T-cell (primary cell): ENCODE data around the gene TSHR. TPM values are rescaled to one million over a fixed set of nuclear protein-coding genes. Genes with fewer than 3 reads are reported as not detected.

Experiments used
- ATAC-seq, 4 experiments: fragments of 200-7000 bp in 3 of 4; fragments of 150-1000 bp in 1 of 4; cut with Tn5 transposase; replicated peaks in 1 of 4; 1 replicate in 3 of 4; 2 replicates in 1 of 4; pipeline ENCODE4 v1.10.0; 2021; ENCODE audit warnings: moderate library complexity in 3 of 4, mild to moderate bottlenecking in 2 of 4, moderate number of reproducible peaks in 1 of 4
- CTCF ChIA-PET, 2 donors: fragments of 300-600 bp; sonication (Branson Sonifier 250); formaldehyde crosslinking; loops; one replicate each; lab custom pipeline; 2022; ENCODE audit warnings: antibody characterized with exemption in 2 of 2; lab: Charles Lee
- POLR2A ChIA-PET, 2 donors: fragments of 300-600 bp; sonication (Branson Sonifier 250); formaldehyde crosslinking; loops; one replicate each; lab custom pipeline; 2022; ENCODE audit warnings: antibody characterized with exemption in 2 of 2; lab: Charles Lee
- DNase-seq, 35 experiments: peaks; one replicate each; pipeline versions ENCODE4 v3.0.0 to v3.0.0-alpha.2; 2013 to 2023
- H3K27ac ChIP-seq: one replicate; pipeline ENCODE4 v1.5.1; 2013; ENCODE audit warnings: low read length
- H3K27me3 ChIP-seq, 2 experiments: replicated peaks in 1 of 2; 1 replicate in 1 of 2; 2 replicates in 1 of 2; pipeline versions ENCODE4 v1.6.1 to v1.7.0; 2013; ENCODE audit warnings: low read length in 1 of 2, mixed read lengths in 1 of 2; ENCODE audit not compliant: control insufficient read depth in 2 of 2, insufficient read depth in 2 of 2; ENCODE audit errors: extremely low read depth in 1 of 2
- H3K36me3 ChIP-seq, 2 donors: 1 replicate in 1 of 2; 2 replicates in 1 of 2; pipeline versions ENCODE4 v1.6.1 to v1.7.0; 2013; ENCODE audit warnings: low read length in 1 of 2; ENCODE audit not compliant: control insufficient read depth in 2 of 2, insufficient read depth in 1 of 2; ENCODE audit errors: extremely low read depth in 1 of 2
- H3K4me1 ChIP-seq, 2 experiments: 1 replicate in 1 of 2; 2 replicates in 1 of 2; pipeline versions ENCODE4 v1.6.1 to v1.7.0; 2013; ENCODE audit warnings: low read length in 2 of 2, mixed read lengths in 1 of 2; ENCODE audit not compliant: insufficient read depth in 2 of 2, control insufficient read depth in 1 of 2; ENCODE audit errors: extremely low read depth in 1 of 2
- H3K4me3 ChIP-seq, 2 donors: 1 replicate in 1 of 2; 2 replicates in 1 of 2; pipeline versions ENCODE4 v1.5.1 to v1.7.0; 2013; ENCODE audit warnings: mild to moderate bottlenecking in 2 of 2, low read length in 1 of 2, moderate library complexity in 1 of 2; ENCODE audit not compliant: control insufficient read depth in 1 of 2; ENCODE audit errors: extremely low read depth in 1 of 2
- H3K9me3 ChIP-seq: 2 replicates; pipeline ENCODE4 v1.7.0; 2013
- H3K27ac Mint-ChIP-seq, 2 donors: one replicate each; pipeline ENCODE4 v1.8.0; 2020 to 2021; ENCODE audit warnings: mild to moderate bottlenecking in 2 of 2, mixed read lengths in 2 of 2
- H3K27me3 Mint-ChIP-seq, 2 donors: one replicate each; pipeline ENCODE4 v1.8.0; 2021 to 2022; ENCODE audit warnings: mixed read lengths in 2 of 2
- H3K36me3 Mint-ChIP-seq: one replicate; pipeline ENCODE4 v1.8.0; 2021; ENCODE audit warnings: mixed read lengths
- H3K4me1 Mint-ChIP-seq, 3 donors: one replicate each; pipeline ENCODE4 v1.8.0; 2020 to 2022; ENCODE audit warnings: mixed read lengths in 3 of 3, mild to moderate bottlenecking in 1 of 3
- H3K4me3 Mint-ChIP-seq, 3 donors: one replicate each; pipeline ENCODE4 v1.8.0; 2020 to 2022; ENCODE audit warnings: mild to moderate bottlenecking in 3 of 3, mixed read lengths in 3 of 3, moderate library complexity in 3 of 3
- H3K9me3 Mint-ChIP-seq, 3 donors: one replicate each; pipeline ENCODE4 v1.8.0; 2020 to 2022; ENCODE audit warnings: mixed read lengths in 3 of 3
- WGBS: methylation state at CpG from one replicate; pipeline ENCODE4 v1.1.5; 2013; ENCODE audit warnings: missing lambda C conversion rate; ENCODE audit not compliant: insufficient coverage; 5-methylcytosine and 5-hydroxymethylcytosine counted together
- total RNA-seq, 35 experiments: library from RNA in 6 of 35; stranded (reverse) in 6 of 35; fragments of 120-200 nt in 1 of 35; gene quantifications; one replicate each; pipeline versions ENCODE4 v1.2.1 to v1.2.4 and lab custom pipeline; 2013 to 2026

The TSHR gene
- total RNA-seq, 5 donors from 2014 or later (not counting 1 experiment from before 2014, with no cell fraction given), result 0.25 to 1.7 (median 0.86) TPM

GRCh38 chr14:80954687-80955299 is 628 bp upstream of the TSHR start:
- WGBS, result under 1% methylated on average over 27 of the region's 29 CpGs
- peak; percentile 40 to 84 (median 64) for DNase-seq
- Mint-ChIP-seq H3K9me3 (no peaks in the 10 kb centered on the region), H3K27me3 (no peaks in the 10 kb centered on the region), H3K4me3 (peak overlapping the region; percentile 87 to 98 (median 88)), H3K27ac (peak overlapping the region; percentile 25 to 37), H3K4me1 (peaks cover 35 to 46% (median 43%) of the 10 kb centered on the region in 3 donors), H3K36me3 (no peaks in the 10 kb centered on the region)
- ChIA-PET CTCF (interaction anchor here (0.6 to 5.0 kb wide), 7 partner anchors 13 to 219 kb away, joined by 3 to 85 read pairs (median 6); partner anchors contain the start of gene CEP128 (in 1 of the 2)), POLR2A (interaction anchor here in 1 of 2 donors (1.0 kb wide), 1 partner anchor 12 kb away, joined by 5 read pairs; no protein-coding TSS in a partner anchor)
- Histone ChIP-seq H3K36me3 (no peaks in the 10 kb centered on the region), H3K27ac (no peak overlapping the region), H3K9me3 (no peaks in the 10 kb centered on the region), H3K27me3 (peaks cover 0 to 10% of the 10 kb centered on the region in 2 experiments), H3K4me3 (peak overlapping the region; percentile 69 to 97), H3K4me1 (peaks cover 16 to 19% of the 10 kb centered on the region in 2 experiments)
- peak; percentile 66 to 72 (median 70) for ATAC-seq

- Histone ChIP-seq H3K27ac (no peak overlapping the region), H3K36me3 (no peaks in the 10 kb centered on the region), H3K4me1 (peaks cover 20 to 23% of the 10 kb centered on the region in 2 experiments), H3K4me3 (no peak overlapping the region), H3K9me3 (no peaks in the 10 kb centered on the region), H3K27me3 (peaks cover 0 to 10% of the 10 kb centered on the region in 2 experiments)
- DNase-seq, result no peak
- POLR2A ChIA-PET, result interaction anchor here in 1 of 2 donors (1.0 kb wide), 1 partner anchor 14 kb away, joined by 5 read pairs; no protein-coding TSS in a partner anchor
- no peak overlapping the region for H3K27ac Mint-ChIP-seq
- no CpG with 5 or more reads among the region's 2 CpGs for WGBS
- no peak for ATAC-seq
- CTCF ChIA-PET, result interaction anchor here (0.6 to 5.0 kb wide), 12 partner anchors 15 to 1995 kb away, joined by 3 to 85 read pairs (median 4); partner anchors contain the start of gene CEP128 (in 1 of the 2)
- no peaks in the 10 kb centered on the region for H3K36me3 Mint-ChIP-seq
- H3K4me1 Mint-ChIP-seq, result peaks cover 43 to 52% (median 49%) of the 10 kb centered on the region in 3 donors
- no peaks in the 10 kb centered on the region for H3K9me3 Mint-ChIP-seq
- no peaks in the 10 kb centered on the region for H3K27me3 Mint-ChIP-seq
- H3K4me3 Mint-ChIP-seq, result peak overlapping the region; percentile 45 to 98 (median 87)
Measured at GRCh38 chr14:80956102-80956501, 681 bp downstream of the TSHR start.

- Histone ChIP-seq H3K27me3 (peaks cover 0 to 10% of the 10 kb centered on the region in 2 experiments), H3K36me3 (no peaks in the 10 kb centered on the region), H3K9me3 (no peaks in the 10 kb centered on the region), H3K27ac (no peak overlapping the region), H3K4me1 (peaks cover 20 to 23% of the 10 kb centered on the region in 2 experiments), H3K4me3 (no peak overlapping the region)
- H3K36me3 Mint-ChIP-seq, result no peaks in the 10 kb centered on the region
- ATAC-seq (no peak), DNase-seq (no peak)
- H3K27me3 Mint-ChIP-seq, result no peaks in the 10 kb centered on the region
- 86% methylated on average over 1 of the region's 1 CpG for WGBS
- ChIA-PET POLR2A (interaction anchor here in 1 of 2 donors (0.6 kb wide), 1 partner anchor 15 kb away, joined by 4 read pairs; no protein-coding TSS in a partner anchor), CTCF (interaction anchor here (0.6 to 5.0 kb wide), 6 partner anchors 26 to 115 kb away, joined by 3 to 85 read pairs (median 4); no protein-coding TSS in a partner anchor)
- no peaks in the 10 kb centered on the region for H3K9me3 Mint-ChIP-seq
- no peak overlapping the region for H3K4me3 Mint-ChIP-seq
- peak overlapping the region in 1 of 2 donors; percentile 21 for H3K27ac Mint-ChIP-seq
- H3K4me1 Mint-ChIP-seq, result peaks cover 43 to 52% (median 49%) of the 10 kb centered on the region in 3 donors
Measured at GRCh38 chr14:80956922-80957321, 1.5 kb downstream of the TSHR start.

GRCh38 chr14:80957613-80958012 is 2.2 kb downstream of the TSHR start:
- ChIA-PET POLR2A (interaction anchor here (0.5 to 0.6 kb wide), 2 partner anchors 16 kb away, joined by 3 to 5 read pairs; no protein-coding TSS in a partner anchor), CTCF (interaction anchor here (0.8 to 3.1 kb wide), 4 partner anchors 15 to 29 kb away, joined by 3 to 36 read pairs (median 12); no protein-coding TSS in a partner anchor)
- Histone ChIP-seq H3K4me1 (peaks cover 20 to 23% of the 10 kb centered on the region in 2 experiments), H3K4me3 (no peak overlapping the region), H3K27ac (no peak overlapping the region), H3K9me3 (no peaks in the 10 kb centered on the region), H3K36me3 (no peaks in the 10 kb centered on the region), H3K27me3 (peaks cover 0 to 10% of the 10 kb centered on the region in 2 experiments)
- Mint-ChIP-seq H3K36me3 (no peaks in the 10 kb centered on the region), H3K4me3 (peak overlapping the region in 1 of 3 donors; percentile 63), H3K9me3 (no peaks in the 10 kb centered on the region), H3K27ac (peak overlapping the region; percentile 35 to 48), H3K4me1 (peaks cover 43 to 52% (median 49%) of the 10 kb centered on the region in 3 donors), H3K27me3 (no peaks in the 10 kb centered on the region)
- ATAC-seq (no peak), DNase-seq (no peak)
- no CpG with 5 or more reads among the region's 2 CpGs for WGBS

GRCh38 chr14:80958226-80958625 is 2.8 kb downstream of the TSHR start:
- no peaks in the 10 kb centered on the region for H3K27me3 Mint-ChIP-seq
- H3K36me3 Mint-ChIP-seq, result no peaks in the 10 kb centered on the region
- H3K9me3 Mint-ChIP-seq, result no peaks in the 10 kb centered on the region
- CTCF ChIA-PET, result interaction anchor here (0.8 to 2.9 kb wide), 9 partner anchors 13 to 507 kb away, joined by 3 to 36 read pairs (median 4); no protein-coding TSS in a partner anchor
- Histone ChIP-seq H3K27me3 (peaks cover 0 to 10% of the 10 kb centered on the region in 2 experiments), H3K9me3 (no peaks in the 10 kb centered on the region), H3K27ac (peak overlapping the region; percentile 67), H3K4me3 (no peak overlapping the region), H3K36me3 (no peaks in the 10 kb centered on the region), H3K4me1 (peaks cover 20 to 23% of the 10 kb centered on the region in 2 experiments)
- WGBS, result 51% methylated on average over 2 of the region's 2 CpGs
- POLR2A ChIA-PET, result interaction anchor here (0.6 to 1.5 kb wide), 4 partner anchors 10 to 1988 kb away, joined by 3 to 5 read pairs (median 4); no protein-coding TSS in a partner anchor
- ATAC-seq (no peak), DNase-seq (no peak)
- peaks cover 43 to 52% (median 49%) of the 10 kb centered on the region in 3 donors for H3K4me1 Mint-ChIP-seq
- peak overlapping the region; percentile 87 to 93 for H3K27ac Mint-ChIP-seq
- peak overlapping the region in 1 of 3 donors; percentile 63 for H3K4me3 Mint-ChIP-seq

GRCh38 chr14:80958939-80959338 is 3.5 kb downstream of the TSHR start:
- peak overlapping the region in 2 of 3 donors; percentile 63 to 67 for H3K4me3 Mint-ChIP-seq
- Histone ChIP-seq H3K4me3 (peak overlapping the region in 1 of 2 donors; percentile 29), H3K4me1 (peaks cover 20 to 23% of the 10 kb centered on the region in 2 experiments), H3K9me3 (no peaks in the 10 kb centered on the region), H3K27ac (peak overlapping the region; percentile 67), H3K27me3 (peaks cover 0 to 10% of the 10 kb centered on the region in 2 experiments), H3K36me3 (no peaks in the 10 kb centered on the region)
- peak overlapping the region; percentile 87 to 93 for H3K27ac Mint-ChIP-seq
- POLR2A ChIA-PET, result interaction anchor here (0.7 to 1.5 kb wide), 2 partner anchors 9 to 28 kb away, joined by 3 to 4 read pairs; no protein-coding TSS in a partner anchor
- CTCF ChIA-PET, result interaction anchor here (0.7 to 2.9 kb wide), 11 partner anchors 8 to 211 kb away, joined by 3 to 36 read pairs (median 4); no protein-coding TSS in a partner anchor
- ATAC-seq, result no peak
- no peak for DNase-seq
- no peaks in the 10 kb centered on the region for H3K36me3 Mint-ChIP-seq
- H3K9me3 Mint-ChIP-seq, result no peaks in the 10 kb centered on the region
- no peaks in the 10 kb centered on the region for H3K27me3 Mint-ChIP-seq
- peaks cover 43 to 52% (median 49%) of the 10 kb centered on the region in 3 donors for H3K4me1 Mint-ChIP-seq
- no CpG with 5 or more reads among the region's 3 CpGs for WGBS
